ENCODE data around the gene MCF2L.

DNA sequence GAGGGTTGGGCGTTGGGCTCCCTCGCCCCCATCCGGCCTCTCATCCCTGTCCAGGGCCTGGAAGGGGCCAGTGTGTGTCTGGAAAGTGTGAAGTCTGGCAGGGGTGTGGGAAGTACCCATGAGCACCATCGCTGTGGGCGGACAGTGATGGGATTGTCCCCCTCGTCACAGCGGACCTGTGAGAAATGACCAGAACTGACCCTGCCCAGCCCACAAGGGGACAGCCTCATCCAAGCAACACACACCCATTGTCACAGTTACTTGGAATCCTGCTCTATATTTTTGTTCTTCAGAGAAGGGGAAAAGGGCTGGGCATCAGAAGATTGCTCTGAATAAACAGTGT is 18.6 kb downstream of the MCF2L start:
- TF ChIP-seq POLR2A (IDR thresholded peaks at IDR 0.05) (no peak), CTCF (IDR thresholded peaks at IDR 0.05) (no peak)
